ENCODE results near the gene SLC5A5. TPM values are rescaled to one million over a fixed set of nuclear protein-coding genes. Genes with fewer than 3 reads are reported as not detected.

SLC5A5 gene
- total and polyA plus RNA-seq, 2 of the 8 experiments (the other 6 are each of a cell fraction or from before 2014, with no cell fraction given), result 1.5 to 1.8 TPM

DNA sequence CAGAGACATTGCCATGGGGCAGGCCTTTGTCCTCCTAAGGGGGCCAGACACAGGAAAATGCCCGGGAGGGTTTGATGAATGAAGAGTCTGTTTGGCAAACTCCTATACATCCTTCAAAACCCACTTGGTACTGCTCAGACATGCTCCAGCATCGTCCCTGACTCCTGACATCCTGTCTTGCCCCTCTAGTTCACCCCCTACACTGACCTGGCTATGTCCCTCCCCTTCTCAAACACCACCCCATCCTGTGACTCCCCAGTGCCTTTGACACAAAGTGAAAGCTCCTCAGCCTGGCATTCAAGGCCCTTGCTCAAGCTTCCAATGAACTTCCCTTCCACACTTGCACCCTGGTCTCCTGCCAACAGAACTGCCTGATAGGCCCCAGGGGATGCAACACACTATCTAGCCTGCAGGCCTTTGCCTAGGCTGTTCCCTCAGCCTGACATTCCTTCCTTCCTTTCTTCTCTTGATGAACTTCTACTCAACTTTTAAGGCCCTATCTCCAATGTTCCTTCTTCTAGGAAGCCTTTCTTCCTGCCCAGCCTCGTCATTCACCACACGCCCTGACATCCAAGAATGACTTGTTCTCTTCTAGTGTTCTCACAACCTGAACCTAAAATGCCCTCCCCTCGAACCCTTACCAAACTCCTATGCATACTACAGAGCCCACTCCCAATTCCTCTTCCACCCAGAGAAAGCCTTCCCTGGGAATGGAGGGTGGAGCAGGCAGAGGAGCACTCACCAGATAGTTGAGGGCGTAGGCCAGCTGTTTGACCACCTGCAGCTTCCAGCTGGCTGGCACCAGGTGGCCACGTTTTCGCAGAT is 36.4 kb upstream of the SLC5A5 start:
- Histone ChIP-seq H3K23me2 (ENCODE audit: low read depth, low read length) (peaks cover 1% of the 10 kb centered on the region; the same call in 1 of the 2 replicates), H2BK5ac (ENCODE audit: low read depth, low read length) (no peak overlapping the region), H3K4me3 (ENCODE audit: extremely low read depth in 1 of 4, insufficient read depth in 2 of 4, low read depth in 3 of 4, low read length in 4 of 4) (no peak overlapping the region), H3K4me1 (replicated peaks in 1 of 4; ENCODE audit: control insufficient read depth in 3 of 4, insufficient read depth in 4 of 4, low read length in 3 of 4) (peaks cover 0 to 14% (median 4%) of the 10 kb centered on the region in 4 experiments; a peak in 4 of 7 replicates), H3K18ac (ENCODE audit: extremely low read depth, low read length) (peak overlapping the region; percentile 19; the same call in 1 of the 2 replicates), H2BK20ac (ENCODE audit: low read length) (no peak overlapping the region), H2AK5ac (ENCODE audit: low read depth, low read length) (no peak overlapping the region), H3K9me3 (ENCODE audit: insufficient read depth in 2 of 2, low read depth in 1 of 2, low read length in 1 of 2) (no peaks in the 10 kb centered on the region), H4K91ac (replicated peaks; ENCODE audit: insufficient read length, low read length) (no peak overlapping the region), H3K27ac (ENCODE audit: low read depth, low read length) (no peak overlapping the region), H3K23ac (ENCODE audit: insufficient read length) (no peak overlapping the region), H3K27me3 (replicated peaks in 1 of 4; ENCODE audit: control insufficient read depth in 3 of 4, extremely low read depth in 1 of 4, insufficient read depth in 3 of 4, low read length in 3 of 4) (peaks cover 0 to 3% (median 1%) of the 10 kb centered on the region in 4 experiments; a peak in 2 of 7 replicates), H4K8ac (ENCODE audit: extremely low read depth, insufficient read depth, low read length) (no peak overlapping the region; the same call in 1 of the 2 replicates), H3K9ac (replicated peaks in 1 of 4; ENCODE audit: extremely low read depth in 1 of 4, low read depth in 3 of 4, low read length in 3 of 4) (no peak overlapping the region), H2BK15ac (ENCODE audit: low read length) (0 out of 2 replicates have a peak overlapping the region, but pooled peaks have one; percentile 2), H3K36me3 (ENCODE audit: control insufficient read depth in 2 of 4, insufficient read depth in 4 of 4, low read length in 3 of 4) (no peaks in the 10 kb centered on the region), H4K20me1 (replicated peaks in 1 of 2; ENCODE audit: control insufficient read depth in 1 of 2, insufficient read depth in 2 of 2, low read length in 2 of 2) (peaks cover 0 to 5% of the 10 kb centered on the region in 2 experiments), H3K4ac (replicated peaks; ENCODE audit: insufficient read length, low read depth, low read length) (no peak overlapping the region), H3K79me2 (ENCODE audit: control insufficient read depth in 1 of 2, insufficient read depth in 2 of 2, low read length in 2 of 2) (no peaks in the 10 kb centered on the region), H3K14ac (ENCODE audit: insufficient read length) (no peak overlapping the region), H2AFZ (ENCODE audit: low read length) (no peak overlapping the region), H2BK120ac (replicated peaks; ENCODE audit: low read depth, low read length) (no peak overlapping the region), H2BK12ac (ENCODE audit: low read depth, low read length) (no peak overlapping the region), H3K56ac (replicated peaks; ENCODE audit: insufficient read length, low read depth, low read length) (no peak overlapping the region), H4K5ac (ENCODE audit: insufficient read length, low read depth, low read length) (no peak overlapping the region), H3K79me1 (ENCODE audit: low read depth, low read length) (no peaks in the 10 kb centered on the region), H3K4me2 (ENCODE audit: insufficient read depth in 1 of 2, low read depth in 2 of 2, low read length in 2 of 2) (no peak overlapping the region)
- 79% methylated on average over 8 of the region's 8 CpGs; no CpG with 5 or more reads in 1 of the 2 experiments for WGBS, 2 experiments (ENCODE audit: extremely low coverage in 1 of 2, insufficient coverage in 1 of 2, insufficient read length in 1 of 2, insufficient replicate concordance in 2 of 2, low coverage in 1 of 2, low lambda C conversion rate in 2 of 2, missing lambda C conversion rate in 1 of 2)
- POLR2A ChIA-PET (ENCODE audit: partially characterized antibody), result interaction anchor here (0.5 to 12.5 kb wide), 3 partner anchors 27 to 699 kb away, joined by 3 to 133 read pairs (median 5); partner anchors contain the start of gene RPL18A
- DNase-seq (ENCODE audit: low read depth in 1 of 2, low spot score in 2 of 2) (no peak), FAIRE-seq (no peak)
- CTCF ChIA-PET (ENCODE audit: partially characterized antibody), result interaction anchor here (0.6 to 3.7 kb wide), 10 partner anchors 8 to 229 kb away, joined by 3 to 19 read pairs (median 5); partner anchors contain the start of genes B3GNT3, JAK3 and RPL18A
- TF ChIP-seq EZH2 (IDR thresholded peaks at IDR 0.05; ENCODE audit: low read depth, low read length, severe bottlenecking) (no peak), EGR1 (IDR thresholded peaks at IDR 0.05; ENCODE audit: borderline replicate concordance, low read depth, low read length) (no peak), RXRA (IDR thresholded peaks at IDR 0.05; ENCODE audit: insufficient read depth, low read depth, low read length) (no peak), POU5F1 (IDR thresholded peaks at IDR 0.05; ENCODE audit: low read depth, low read length) (no peak), SIRT6 (IDR thresholded peaks at IDR 0.05; ENCODE audit: low read length) (no peak), RBBP5 (IDR thresholded peaks at IDR 0.05; ENCODE audit: borderline replicate concordance, low read depth, low read length) (no peak), CBX5 (IDR thresholded peaks at IDR 0.05; ENCODE audit: low read depth, low read length) (no peak), TBP (IDR thresholded peaks at IDR 0.05; ENCODE audit: low read depth, low read length) (no peak), NANOG (IDR thresholded peaks at IDR 0.05; ENCODE audit: insufficient read depth, low read depth, low read length, poor library complexity, severe bottlenecking) (no peak), GTF2F1 (IDR thresholded peaks at IDR 0.05; ENCODE audit: borderline replicate concordance, low read depth, low read length) (no peak), CTBP2 (IDR thresholded peaks at IDR 0.05; ENCODE audit: borderline replicate concordance, insufficient read depth, insufficient read length, low read length) (no peak), BACH1 (IDR thresholded peaks at IDR 0.05; ENCODE audit: low read length) (no peak)
